Thyroid gland (tissue), 4 donors: ENCODE results near the gene MACF1.
A peak's percentile ranks its signal among the peaks of the same experiment; 100 is the strongest.

Experiments used
- POLR2A ChIP-seq, 2 donors: fragments of 450-650 bp; IDR thresholded peaks; one replicate each; pipeline ENCODE4 v1.6.1; 2017; ENCODE audit warnings: antibody characterized with exemption in 2 of 2, mild to moderate bottlenecking in 2 of 2, moderate library complexity in 1 of 2
- TF ChIP-seq, protein P1 (sequence below), 6 experiments: fragments of 200-600 bp in 3 of 6; fragments of 450-650 bp in 3 of 6; sonication (generic) in 3 of 6; IDR thresholded peaks; one replicate each; pipeline ENCODE4 v1.5.1; 2016 to 2019; ENCODE audit warnings: antibody characterized with exemption in 6 of 6, mild to moderate bottlenecking in 2 of 6, inconsistent platforms in 1 of 6, moderate library complexity in 1 of 6

- TF ChIP-seq, protein P1, sequence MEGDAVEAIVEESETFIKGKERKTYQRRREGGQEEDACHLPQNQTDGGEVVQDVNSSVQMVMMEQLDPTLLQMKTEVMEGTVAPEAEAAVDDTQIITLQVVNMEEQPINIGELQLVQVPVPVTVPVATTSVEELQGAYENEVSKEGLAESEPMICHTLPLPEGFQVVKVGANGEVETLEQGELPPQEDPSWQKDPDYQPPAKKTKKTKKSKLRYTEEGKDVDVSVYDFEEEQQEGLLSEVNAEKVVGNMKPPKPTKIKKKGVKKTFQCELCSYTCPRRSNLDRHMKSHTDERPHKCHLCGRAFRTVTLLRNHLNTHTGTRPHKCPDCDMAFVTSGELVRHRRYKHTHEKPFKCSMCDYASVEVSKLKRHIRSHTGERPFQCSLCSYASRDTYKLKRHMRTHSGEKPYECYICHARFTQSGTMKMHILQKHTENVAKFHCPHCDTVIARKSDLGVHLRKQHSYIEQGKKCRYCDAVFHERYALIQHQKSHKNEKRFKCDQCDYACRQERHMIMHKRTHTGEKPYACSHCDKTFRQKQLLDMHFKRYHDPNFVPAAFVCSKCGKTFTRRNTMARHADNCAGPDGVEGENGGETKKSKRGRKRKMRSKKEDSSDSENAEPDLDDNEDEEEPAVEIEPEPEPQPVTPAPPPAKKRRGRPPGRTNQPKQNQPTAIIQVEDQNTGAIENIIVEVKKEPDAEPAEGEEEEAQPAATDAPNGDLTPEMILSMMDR (IDR thresholded peaks at IDR 0.05), result no peak
- TF ChIP-seq POLR2A (IDR thresholded peaks at IDR 0.05), result peak in 1 of 2 donors; percentile 40
These were observed 36.8 kb upstream of the MACF1 start for GRCh38 chr1:39167632-39168209.
